LoVo (cell line): ENCODE data around the gene HS3ST2.
A peak's percentile ranks its signal among the peaks of the same experiment; 100 is the strongest.
"Not testable (repeated sequence)": the region's sequence is repeated elsewhere in the genome, so short reads cannot be mapped to it uniquely, and the experiment has no call there.

Experiments
- DNase-seq: peaks from one replicate; pipeline ENCODE4 v3.0.0-alpha.2; 2016; ENCODE audit warnings: low spot score

The HS3ST2 gene

DNA sequence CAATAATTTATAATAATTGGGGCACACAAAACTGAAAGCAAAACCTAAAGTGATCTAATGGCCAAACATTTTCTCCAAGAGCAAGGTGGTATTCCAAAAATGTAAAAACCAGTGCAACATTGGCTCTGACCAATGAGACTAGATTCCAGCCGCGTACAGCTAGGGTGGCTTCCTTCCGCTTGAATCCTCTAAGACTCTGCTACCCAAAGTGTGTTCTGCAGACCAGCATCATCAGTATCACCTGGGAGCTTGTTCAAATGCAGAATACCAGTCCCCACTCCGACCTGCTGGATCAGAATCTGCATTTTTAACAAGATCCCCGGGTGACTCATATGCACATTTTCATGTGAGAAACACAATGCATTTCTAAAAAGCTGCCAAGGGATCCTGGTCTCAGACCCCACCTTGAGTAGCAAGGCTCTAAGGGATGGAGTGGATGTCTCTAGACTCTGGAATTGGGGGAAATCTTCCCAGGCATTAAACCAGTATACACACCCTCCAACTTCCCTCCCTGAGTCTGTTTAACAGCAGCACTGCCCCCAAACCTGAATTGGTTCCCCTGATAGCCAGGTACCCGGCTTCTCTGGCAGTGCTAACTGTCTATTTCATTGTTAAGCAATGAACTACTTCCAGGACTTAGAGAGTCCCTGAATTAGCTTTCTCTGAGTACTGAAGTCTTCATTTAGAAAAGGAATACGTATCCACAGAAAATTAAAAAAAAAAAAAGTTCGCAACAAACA lies 118.2 kb downstream of the HS3ST2 start:
- no peak for DNase-seq

DNA sequence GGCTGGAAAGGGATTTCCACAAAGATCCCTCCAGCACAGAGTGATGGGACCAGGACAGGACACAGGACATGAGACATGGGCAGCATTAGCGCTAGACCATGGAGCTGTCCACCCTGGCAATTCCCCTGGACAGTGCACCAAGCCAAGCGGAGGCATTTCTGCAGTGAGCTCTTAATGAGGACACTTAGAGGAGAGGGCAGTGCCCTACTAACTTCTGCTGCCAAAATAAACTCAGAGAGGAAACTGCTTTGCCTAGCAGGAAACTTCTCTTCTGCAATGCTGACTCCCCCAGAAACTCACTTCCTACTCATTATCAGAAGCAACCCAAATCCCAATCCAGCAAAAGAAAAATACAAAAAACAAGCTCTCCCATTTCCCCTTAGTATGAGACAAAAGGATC lies 119.2 kb downstream of the HS3ST2 start:
- DNase-seq, result no peak

DNA sequence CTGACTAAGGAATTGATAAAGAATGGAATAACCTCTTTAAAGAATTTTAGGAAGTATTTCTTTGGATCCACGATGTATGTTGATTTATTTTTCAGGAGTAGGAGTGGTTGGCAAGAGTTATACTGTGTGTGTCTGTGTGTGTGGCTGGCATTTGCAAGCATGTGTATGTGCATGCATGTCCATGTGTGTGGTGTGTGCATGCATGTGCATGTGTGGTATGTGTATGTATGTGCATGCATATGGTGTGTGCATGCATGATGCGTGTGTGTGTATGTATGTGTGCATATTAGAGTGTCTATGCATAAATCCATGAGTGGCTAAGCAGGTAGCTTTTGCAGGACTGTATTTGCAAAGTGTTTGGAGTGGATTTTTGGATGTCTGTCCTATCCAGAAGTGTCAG lies 120.8 kb downstream of the HS3ST2 start:
- DNase-seq, result no peak

DNA sequence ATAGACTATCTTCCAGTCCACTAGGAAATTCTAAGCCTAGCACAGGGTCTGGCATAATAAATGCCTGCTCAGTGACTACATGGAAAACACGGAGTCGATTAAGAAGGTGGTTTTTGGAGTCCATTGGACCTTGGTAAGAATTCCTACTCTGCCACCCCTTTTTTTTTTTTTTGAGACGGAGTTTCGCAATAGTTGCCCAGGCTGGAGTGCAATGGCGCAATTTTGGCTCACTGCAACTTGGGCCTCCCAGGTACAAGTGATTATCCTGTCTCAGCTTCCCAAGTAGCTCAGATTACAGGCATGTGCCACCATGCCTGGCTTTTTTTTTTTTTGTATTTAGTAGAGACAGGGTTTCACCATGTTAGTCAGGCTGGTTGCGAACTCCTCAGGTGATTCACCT lies 123.2 kb downstream of the HS3ST2 start:
- DNase-seq, result no peak

DNA sequence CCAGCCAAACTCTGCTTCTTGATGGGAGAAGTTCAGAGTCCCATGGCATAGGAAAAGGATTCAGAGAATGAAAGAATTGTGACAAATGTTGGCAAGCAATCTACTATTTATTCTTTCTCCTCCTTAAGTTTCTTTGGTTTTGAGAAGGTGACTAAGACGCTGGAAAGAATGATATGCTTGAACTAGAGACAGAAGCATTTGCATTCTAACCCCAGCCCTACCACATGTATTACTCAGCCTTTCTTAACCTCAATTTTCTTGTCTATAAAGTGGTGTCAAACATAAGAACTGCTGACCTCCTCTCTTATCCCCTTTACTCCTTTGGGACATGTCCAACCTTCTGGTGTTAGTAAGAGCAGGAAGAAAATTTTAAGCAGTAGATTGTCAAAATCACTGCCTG lies 124.7 kb downstream of the HS3ST2 start:
- DNase-seq, result no peak

DNA sequence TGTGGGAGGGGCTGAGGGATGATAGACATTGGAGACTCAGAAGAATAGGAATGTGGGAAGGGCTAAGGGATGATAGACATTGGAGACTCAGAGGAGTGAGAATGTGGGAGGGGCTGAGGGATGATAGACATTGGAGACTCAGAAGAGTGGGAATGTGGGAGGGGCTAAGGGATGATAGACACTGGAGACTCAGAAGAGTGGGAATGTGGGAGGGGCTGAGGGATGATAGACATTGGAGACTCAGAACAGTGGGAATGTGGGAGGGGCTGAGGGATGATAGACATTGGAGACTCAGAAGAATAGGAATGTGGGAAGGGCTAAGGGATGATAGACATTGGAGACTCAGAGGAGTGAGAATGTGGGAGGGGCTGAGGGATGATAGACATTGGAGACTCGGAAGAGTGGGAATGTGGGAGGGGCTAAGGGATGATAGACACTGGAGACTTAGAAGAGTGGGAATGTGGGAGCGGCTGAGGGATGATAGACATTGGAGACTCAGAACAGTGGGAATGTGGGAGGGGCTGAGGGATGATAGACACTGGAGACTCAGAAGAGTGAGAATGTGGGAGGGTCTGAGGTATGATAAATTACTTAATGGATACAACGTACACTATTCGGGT lies 125.9 kb downstream of the HS3ST2 start:
- DNase-seq, result not testable (repeated sequence)

DNA sequence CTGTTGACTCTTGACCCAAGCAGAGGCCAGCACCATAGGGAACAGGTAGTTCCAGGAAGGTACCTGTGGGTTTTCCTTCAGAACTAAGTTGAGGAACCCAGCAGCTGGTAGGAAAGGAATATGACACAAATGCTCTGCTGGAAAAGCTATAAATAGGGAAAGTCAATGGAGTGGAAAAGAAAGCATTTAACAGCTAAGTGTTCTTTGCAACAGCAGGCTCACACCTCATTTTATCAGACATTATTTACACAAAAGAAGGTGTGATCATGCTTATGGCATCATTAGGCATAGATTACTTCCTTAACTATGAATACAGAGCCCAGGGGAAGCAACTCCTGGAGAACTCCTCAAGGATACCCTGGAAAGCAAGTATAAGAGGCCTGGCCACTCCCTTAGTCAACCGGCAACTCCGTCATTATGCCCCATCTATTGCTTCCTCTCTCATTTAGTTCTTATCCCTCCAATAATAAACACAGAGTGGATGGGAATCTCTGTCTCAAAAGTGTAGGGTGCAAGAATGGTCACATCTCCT lies 128.1 kb downstream of the HS3ST2 start:
- DNase-seq, result no peak

DNA sequence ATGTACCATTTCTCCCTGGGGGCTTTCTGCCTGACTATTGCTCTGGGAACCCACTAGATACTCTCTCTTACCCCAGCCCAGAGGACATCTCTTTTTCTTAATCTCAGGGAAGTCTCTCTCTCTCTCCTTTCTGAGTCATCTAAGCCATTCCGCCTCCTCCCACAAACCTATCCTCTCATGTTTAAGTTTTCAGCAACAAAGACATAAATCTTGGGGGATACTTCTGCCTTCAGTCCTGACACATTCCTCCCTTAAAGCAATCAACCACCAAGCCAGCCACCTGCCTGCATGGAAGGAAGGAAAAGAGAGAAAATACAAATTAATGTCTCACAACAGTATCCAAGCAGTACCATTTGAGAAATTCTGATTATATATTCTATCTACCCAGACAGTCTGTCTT lies 128.8 kb downstream of the HS3ST2 start:
- DNase-seq, result no peak

DNA sequence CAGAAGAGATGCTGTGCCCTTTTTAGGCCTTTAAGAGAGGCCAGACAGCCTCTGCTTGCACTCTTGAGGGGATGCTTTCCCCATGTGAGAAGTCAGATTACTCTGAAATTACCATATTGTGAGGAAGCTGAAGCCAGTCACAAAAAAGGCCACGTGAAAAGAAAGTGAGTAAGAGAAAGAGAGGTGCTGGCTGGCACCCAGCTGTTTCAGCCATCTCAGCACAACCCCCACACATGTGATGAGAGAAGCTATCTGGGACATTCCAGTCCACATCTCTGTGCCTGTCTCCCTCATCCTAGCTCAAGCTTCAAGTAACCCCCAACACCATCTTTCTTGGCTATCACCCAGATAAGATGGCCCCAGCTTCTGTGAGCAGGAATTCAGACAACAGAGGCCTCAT lies 131.4 kb downstream of the HS3ST2 start:
- DNase-seq, result no peak

DNA sequence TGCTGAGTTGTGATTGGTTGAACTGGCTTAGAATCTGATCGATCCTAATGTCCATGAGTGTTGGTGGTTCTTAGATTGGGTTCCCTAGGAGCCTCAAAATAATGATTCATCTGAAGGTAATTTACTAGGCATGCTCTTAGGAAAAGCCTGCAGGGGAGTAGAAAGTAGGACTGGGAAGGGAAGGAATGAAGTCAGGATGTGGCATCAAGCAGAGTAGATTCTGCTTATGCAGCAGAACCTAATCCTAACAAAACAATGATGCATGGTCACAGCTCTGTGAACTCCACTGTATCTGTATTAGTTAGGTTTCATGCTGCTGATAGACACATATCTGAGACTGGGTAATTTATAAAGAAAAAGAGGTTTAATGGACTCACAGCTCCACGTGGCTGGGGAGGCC lies 132.5 kb downstream of the HS3ST2 start:
- no peak for DNase-seq

DNA sequence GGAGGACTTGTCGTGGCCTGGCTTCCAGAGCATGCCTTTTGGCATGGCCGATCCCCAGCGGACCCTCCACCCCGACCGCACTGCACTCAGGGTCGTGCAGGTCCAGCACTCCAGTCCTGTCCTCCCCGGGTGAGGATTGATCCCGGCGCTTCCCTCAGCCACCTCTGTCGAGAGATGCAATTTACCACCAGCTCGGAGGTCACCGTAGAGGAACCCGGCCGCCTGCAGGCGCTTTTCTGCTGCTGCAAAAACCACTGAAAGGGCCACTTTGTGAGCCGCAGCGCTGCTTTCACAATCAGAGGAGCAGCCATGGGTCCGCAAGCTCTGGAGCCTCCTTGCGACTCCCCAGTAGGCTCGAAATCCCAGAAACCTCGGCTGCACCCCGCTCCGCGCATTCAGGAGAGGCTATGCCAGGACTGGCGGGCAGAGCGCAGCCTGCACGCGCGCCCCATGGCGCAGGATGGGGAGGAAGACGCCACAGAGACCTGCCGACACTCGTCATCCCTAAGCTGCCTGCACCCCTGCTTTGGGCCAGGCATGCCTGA lies 134.2 kb downstream of the HS3ST2 start:
- DNase-seq, result no peak

DNA sequence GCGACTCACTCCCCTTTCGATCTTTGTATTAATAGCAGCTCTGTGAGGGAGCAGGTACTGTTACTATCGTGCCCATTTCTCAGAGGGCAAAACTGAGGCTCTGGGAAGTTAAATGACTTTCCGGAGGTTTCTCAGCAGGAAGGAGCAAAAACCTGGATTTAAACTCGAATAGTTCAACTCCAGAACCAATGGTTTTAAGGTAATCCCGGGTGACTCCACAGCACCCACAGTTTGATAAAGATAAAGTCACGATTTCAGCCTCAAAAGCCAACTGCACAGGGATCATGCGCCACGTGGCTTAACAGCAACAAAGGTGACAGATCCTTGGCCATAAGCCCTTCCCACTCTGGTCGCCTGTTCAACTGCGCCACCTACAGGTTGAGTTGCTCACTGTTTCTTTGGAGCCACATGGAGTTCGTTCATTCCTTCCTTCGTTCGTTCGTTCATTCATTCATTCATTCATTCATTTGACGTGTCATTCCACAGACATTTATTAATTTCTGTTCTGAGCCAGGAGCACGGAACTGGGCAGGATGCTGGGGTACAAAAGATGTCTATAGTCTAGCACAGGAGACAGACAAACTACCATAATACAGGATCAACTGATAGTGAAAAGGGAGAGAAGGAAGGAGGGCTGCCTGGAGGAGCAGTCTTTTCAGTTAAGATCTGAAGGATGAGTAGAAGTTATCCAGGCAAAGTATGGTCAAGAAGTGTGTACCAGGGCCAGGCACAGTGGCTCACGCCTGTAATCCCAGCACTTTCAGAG lies 134.8 kb downstream of the HS3ST2 start:
- DNase-seq, result peak; percentile 30

DNA sequence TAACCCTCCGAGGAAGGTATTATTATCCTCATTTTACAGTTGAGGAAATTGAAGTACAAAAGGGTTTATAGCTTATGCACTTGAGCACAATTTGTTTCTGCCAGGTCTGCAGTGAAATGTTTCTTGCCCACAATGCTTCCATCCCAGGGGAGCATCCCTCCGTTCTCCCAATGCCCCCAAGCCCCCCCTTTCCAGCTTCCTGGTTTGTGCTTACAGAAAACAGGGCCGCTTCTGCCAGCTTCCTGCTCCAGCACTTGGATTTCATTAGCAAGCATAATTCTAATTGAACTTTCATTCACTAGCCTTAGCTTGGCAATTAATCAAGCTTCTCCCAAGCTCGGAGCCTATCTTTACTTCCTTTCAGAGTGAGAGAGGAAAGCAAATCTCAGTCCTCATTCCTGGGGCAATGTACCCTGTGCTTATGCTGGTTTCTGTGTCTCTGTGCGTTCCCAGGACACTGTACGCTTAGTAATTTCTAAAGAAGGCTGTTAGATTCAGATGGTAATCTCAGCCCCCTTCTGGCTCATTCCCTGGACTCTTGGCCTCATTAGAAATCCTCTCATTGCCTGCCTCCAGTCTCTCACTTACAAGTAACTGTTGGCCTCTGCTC lies 141.6 kb downstream of the HS3ST2 start:
- DNase-seq, result no peak

DNA sequence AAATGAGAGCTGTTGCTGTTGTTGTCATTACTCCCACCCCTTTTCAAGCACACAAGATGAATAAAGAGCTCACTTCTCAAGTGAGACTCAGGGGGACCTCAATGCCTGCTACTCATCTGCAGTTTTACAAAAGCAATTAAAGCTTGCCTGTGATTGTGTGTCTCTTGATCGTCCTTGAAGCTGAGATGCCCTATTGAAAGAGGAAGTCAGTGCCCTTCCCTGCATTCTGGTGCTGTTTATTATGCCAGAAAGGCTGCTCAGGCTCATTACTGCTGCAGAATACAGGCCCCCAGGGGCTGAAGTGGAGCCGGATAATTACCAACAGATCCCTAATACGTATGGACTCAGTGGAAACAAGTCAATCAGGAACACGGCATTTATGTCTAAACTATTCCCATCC lies 147.2 kb downstream of the HS3ST2 start:
- DNase-seq, result no peak

DNA sequence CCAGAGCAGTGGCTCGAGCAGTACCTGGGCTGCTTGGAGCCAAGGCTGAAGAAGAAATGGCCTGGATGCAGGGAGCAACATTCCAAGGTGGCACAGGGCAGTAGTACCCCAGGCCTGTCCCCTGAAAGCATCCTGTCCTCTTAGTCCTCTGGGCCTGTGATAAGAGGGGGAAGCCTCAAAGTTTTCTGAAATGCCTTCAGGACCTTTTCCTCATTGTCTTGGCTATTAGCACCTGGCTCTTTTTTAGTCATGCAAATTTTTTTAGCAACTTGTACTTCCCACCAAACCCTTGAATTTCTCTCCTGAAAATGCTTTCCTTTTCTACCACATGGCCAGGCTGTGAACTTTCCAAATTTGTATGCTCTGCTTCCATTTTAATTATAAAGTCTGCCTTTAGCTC lies 148.9 kb downstream of the HS3ST2 start:
- DNase-seq, result no peak
